NCI-H2227 (cell line): ENCODE data around the gene AHNAK2.

Experiments
- DNase-seq: peaks from one replicate; lab custom pipeline; 2025; ENCODE audit not compliant: unreplicated experiment; lab: John Stamatoyannopoulos, UW

AHNAK2 gene

DNA sequence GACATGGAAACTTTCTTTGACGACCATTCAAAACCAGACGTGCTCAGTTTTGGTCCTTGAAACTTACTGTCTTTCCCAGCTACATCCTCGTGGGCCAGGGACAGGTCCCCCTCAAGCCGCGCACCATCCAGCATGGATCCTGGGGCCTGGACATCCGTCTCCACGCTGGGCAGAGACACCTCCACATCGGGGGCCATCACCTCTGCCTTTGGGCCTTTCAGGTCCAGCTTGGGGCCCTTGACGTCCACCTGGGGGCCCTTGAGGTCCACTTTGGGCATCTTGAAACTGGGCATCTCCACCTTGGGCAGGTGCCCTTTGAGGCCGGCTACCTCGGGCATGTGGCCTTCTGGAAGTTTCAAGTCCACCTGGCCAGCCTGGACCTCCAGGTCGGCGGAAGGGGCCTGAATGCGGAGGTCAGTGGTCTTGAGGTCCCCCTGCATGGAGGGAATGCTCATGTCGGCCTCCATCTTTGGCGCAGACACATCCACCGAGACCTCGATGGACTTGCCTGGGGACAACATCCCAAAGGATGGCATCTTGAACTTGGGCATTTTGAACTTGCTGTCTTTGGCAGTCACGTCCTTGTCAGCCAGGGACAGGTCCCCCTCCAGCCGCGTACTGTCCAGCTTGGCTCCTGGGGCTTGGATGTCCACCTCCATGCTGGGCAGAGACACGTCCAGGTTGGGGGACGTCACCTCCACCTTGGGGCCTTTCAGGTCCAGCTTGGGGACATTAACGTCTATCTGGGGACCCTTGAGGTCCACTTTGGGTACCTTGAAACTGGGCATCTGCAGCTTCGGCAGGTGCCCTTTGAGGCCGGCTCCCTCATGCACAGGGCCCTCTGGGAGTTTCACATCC lies 36.4 kb downstream of the AHNAK2 start:
- DNase-seq = no peak

DNA sequence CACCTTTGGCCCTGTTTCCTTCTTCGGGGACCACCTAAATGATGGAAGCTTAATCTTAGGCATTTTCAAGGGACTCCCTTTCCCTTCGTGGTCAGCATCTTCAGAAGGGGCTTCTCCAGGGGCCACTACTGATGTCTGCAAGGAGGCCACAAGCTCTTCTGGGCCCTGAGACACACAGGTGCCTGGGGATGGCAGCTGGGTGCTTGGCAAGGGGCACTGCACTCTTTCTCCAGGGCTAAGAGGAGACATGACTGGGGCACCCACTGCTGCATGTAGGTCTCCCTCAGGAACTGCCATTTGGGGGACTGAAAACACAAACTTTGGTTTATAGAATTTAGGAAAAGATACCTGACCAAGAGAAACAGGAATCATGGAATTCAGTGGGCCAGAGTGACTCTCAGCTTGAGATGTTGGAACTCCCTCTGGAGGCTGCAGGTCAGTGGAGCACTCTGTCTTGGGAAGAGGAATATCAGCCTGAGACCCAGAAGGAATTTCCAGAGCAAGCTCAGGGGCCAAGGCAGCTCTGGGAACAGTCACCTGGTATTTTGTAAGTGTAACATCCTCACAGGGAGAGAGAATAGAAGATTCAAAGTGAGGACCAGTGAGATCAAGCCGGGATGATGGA lies 37.5 kb downstream of the AHNAK2 start:
- no peak for DNase-seq

DNA sequence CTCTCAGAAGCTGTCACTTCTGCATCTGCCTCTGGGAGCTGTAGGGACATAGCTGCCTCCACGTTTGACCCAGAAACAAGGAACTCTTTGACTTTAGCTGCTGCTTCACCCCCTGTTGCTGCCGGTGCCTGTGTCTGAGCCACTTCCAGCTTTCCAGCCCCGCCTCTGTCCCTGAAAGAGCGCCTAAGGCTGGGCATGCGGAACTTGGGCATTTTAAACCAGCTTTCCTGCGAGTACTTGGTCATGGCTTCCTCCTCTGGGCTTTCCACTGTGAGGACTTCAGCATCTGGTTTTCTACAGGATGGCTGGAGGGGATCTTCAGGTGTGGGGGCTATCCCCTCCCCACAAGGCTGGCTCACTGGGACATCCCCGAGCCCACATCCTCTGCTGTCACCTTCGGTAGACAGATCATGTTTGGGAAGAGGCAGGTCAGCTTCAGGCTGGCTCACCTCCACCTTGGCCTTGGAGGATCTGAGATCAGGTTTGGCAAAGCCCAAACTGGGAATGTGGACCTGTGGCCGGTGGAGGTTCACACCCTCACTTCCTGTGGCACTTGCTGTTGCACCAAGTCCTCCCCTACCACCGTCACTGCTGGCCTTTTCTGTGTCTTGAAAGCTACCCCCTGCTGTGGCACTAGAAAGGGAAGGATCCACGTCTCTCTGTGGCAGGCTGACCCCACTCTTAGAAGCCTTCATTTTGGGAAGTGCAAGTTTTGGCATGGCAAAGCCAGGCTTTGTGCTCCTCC lies 38.3 kb downstream of the AHNAK2 start:
- DNase-seq = no peak

DNA sequence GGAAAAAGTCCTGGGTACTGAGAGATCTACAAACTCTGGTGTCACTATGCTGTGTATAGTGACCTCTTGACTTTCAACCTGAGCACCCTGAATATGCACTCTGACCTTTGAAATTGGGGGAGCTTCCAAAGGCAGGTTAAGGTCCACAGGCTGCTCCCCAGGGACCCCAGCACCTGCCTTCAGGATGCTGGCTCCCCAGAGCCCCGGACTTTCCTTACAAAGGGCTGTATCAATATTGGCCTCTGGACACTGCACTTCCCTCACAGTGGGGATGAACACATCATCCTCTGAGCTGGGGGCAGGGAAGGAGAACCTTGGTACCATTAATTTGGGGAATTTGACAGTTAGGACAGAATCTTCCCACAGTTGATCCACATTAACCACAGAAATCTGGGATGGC lies 39.2 kb downstream of the AHNAK2 start:
- no peak for DNase-seq

DNA sequence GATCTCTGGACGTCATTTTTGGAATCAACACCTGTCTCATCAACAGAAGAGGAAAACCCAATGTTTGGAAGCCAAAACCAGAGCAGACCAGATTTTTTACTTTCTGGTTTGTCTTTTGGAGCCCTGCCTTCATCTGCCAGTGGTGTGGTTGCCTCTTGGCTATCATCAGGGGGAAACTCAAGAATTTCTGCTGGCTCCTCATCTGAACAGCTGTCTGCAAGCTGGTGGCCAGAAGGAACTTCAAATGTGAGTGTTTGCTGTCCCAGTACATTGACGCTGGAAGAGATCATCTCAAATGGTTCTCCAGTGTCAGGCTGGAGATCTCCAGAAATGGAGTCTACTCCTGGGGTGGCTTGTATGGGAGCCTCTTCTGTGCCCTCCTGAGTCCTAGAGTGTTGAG lies 39.7 kb downstream of the AHNAK2 start:
- DNase-seq = no peak

DNA sequence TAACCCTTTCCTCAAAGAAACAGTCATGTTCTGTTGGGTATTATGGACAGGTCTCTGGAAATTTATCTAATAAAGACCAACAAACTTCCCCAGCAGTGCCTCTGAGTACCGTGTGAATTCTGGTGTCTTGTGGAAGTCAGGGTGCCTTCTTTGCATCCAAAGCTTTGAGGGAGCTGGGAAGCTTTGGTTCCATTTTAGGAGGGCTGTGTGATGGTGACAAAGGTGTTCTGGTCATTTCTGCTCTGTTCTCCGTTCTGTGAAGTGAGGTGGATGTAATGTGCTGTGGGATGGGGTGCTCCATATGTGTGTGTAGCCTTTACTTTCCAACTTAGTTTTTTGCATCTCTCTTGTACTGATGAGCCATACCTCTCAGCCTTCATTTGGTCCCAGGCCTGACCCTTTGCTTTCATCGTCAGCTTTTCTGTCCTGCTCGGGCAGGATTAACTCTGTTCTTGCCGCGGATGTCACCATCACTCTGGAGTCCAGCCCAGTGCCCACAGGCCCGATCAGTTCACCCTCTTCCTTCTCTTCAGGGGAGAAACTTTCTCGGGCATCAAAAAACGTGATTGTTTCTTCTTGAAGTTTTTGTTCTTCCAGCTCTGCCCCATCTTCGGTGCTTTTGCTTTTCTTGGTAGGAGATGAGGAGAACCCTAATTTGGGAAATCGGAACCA lies 40.3 kb downstream of the AHNAK2 start:
- no peak for DNase-seq

DNA sequence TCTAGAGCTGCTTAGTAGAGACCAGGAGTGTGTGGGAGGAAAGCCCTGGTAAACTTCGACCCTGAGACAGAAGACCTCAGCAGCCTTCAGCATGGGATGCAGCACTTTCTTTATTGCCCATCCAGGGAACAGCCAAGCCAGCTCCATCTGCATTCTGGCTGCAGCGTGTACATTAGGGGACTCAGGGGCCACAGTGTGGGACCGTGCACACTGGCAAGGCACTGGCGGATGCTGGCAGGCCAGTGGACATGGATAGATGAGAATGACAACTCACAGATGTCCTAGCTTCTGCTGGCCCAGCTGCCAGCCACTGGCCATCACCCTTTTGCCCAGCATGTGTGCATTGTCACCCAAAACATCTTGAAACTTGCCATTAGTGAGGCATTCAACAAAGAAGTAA lies 41.0 kb downstream of the AHNAK2 start:
- no peak for DNase-seq

DNA sequence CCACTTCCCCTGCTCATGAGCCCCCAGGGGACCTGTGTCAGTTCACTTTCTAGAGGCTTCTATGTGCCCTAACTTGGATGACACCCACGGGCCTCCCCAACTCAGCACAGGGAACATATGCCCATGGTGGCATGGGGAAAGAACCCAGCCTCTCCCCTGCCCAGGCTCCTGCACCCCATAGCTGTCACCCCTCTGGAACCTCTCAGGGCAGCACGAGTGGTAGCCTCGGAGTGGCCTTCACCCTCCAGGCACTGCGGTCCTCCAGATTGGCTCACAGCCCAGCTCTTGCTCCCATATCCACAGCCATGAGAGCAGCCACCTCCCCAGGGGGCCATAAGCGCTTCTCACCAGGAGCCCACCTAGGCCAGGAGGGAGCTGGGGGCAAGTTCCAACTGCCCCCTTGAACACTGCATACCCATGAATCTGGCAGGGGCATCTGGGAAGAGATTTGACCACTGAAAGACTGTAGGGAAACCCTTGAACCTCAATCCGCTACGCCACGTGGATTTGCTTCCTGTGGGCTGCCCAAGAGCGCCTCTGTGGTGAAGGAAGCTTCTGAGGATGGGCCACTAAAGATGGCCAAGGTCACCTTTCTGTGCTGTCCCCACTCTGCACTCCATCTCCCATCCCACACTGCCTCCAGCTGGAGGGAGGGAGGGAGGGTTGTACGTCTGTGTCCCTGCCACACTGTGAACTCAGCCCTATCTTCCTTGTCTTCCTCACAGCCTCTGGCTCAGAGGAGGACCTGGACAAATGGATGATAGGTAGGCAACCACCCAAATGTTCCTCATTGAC lies 41.6 kb downstream of the AHNAK2 start:
- no peak for DNase-seq

DNA sequence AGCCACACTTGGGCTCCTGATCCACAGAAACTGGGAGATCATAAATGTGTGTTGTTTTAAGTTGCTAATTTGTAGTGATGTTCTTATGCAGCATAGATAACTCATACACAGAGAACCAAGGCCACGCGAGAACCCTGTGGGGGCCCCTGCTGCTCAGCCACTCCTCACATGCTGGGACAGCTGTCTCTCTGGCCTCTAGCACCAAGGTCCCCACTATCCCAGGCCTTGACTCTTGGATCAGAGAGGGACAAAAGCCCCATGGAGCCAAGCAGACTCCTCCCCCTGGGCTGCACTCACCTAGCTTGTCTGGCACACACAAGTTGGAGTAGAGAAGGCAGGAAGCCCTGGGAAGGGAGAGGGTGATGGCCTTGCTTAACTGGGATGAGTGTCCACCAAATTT lies 42.2 kb downstream of the AHNAK2 start:
- DNase-seq = no peak

DNA sequence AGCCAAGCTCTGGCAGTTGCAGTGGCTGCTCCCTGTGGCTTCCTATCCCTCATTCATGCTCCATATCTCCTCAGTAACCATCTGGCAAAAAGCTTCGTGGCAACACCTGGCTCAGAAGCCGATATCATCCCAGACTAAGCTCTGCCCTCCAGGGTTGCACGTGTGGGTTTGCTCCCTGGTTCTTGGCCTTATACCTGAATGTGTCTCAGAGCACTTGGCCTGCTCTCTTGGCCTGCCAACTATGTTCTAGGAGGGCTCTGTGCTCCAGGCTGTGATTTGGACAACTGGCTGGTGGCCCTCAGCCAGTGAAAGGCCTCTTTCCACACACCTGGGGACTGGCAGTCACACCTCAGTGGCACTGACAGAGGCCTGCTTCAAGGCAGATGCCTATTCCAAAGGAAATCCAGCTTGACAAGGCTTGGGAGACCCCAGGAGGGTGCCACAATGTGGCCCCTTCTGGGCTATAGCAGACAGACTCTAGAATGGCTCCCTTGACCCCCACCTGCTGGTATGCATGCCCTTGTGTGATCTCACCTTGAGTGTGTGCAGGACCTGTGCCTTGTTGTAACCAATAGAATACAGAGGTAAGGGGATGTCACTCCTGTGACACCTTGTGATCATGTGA lies 43.0 kb downstream of the AHNAK2 start:
- no peak for DNase-seq

DNA sequence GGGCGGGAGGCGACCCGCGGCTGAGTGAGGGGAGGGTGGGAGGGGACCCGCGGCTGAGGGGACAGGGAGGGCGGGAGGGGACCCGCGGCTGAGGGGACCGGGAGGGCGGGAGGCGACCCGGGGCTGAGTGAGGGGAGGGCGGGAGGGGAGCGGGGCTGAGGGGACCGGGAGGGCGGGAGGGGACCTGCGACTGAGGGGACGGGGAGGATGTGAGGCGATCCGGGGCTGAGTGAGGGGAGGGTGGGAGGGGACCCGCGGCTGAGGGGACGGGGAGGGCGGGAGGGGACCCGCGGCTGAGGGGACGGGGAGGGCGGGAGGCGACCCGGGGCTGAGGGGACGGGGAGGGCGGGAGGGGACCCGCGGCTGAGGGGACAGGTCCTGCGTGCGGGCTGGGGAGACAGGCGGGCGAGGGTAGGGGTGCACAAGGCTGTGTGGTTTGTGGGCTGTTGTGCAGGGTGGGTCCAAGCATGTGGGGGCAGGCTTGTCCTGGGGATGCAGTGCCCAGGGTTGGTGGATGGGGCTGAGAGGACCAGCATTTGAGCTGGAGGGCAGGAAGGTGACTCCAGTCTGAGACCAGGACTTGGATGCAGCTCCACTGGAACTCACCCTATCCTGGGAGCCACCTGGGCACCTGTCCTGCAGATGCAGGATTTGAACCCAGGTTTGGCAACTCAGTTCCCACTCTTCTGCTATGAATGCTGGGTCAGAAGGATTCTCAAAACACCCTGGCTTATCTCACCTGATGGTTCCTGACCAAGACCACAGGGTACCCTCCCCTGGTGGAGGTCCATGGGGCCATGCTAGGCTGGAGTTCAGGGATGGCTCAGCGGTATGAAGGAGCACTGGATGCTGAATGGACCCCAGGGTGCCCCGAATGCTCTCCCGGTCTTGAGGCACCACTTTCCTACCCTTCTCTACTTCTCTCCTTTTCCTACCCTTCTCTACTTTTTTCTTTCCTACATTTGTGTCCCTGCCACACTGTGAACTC lies 44.1 kb downstream of the AHNAK2 start:
- DNase-seq = no peak

DNA sequence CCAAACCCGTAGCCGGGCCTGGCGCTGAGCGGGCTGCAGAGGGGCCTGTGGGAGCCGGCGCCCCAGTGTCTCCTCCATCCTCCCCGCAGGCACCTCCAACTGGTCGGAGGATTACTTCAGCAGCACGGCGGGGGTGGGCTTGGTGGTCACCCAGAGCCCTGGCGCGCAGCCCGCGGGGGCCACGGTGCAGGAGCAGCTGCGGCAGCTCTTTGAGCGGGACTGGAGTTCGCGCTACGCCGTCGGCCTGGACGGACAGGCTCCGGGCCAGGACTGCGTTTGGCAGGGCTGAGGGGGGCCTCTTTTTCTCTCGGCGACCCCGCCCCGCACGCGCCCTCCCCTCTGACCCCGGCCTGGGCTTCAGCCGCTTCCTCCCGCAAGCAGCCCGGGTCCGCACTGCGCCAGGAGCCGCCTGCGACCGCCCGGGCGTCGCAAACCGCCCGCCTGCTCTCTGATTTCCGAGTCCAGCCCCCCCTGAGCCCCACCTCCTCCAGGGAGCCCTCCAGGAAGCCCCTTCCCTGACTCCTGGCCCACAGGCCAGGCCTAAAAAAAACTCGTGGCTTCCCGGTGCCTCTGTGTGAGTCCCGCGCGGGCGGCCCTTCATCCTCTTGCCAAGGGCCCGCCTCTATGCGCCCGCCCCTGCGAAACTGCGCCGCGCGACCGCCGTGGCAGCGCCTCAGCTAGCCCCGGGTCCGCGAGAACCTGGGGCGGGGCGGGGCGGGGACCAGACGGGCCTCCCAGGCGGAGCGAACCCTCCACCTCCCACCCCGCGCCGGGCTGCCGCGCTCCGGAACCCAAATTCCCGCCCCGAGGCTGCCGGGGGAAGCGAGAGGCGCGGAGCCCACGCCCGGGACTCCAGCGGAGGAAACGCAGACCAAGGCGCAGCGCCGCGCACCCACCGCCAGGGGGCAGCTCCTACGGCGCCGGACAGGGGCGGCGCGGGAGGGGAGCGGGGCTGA lies 45.2 kb downstream of the AHNAK2 start:
- DNase-seq = peak; percentile 94

DNA sequence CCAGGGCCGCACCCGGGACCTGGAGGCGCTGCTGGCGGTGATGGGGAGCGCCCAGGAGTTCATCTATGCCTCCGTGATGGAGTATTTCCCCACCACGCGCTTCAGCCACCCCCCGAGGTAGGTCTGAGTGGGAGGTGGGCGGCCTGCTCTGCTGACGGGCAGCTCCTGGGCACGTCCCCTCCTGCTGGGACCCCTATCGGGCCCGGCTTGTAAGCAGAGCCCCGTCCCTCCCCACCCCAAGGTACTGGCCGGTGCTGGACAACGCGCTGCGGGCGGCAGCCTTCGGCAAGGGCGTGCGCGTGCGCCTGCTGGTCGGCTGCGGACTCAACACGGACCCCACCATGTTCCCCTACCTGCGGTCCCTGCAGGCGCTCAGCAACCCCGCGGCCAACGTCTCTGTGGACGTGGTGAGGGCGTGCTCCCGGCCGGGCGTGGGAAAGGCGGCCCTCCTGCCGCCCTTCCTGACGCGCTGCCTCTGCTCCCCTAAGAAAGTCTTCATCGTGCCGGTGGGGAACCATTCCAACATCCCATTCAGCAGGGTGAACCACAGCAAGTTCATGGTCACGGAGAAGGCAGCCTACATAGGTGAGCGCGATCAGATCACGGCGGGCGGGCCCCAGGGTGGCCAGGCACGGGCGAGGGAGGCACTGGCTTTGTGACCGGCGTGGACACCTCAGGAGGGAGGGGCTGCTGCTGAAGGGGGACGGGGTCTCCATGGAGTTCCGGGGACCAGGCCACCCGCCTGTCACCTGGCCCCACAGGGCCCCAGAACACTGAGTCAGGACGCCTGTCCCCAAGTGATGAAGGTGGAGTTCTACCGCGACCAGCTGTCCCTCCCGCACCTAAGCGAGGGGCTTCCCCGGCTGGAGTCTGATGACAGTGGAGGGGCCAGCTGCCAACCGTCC lies 46.2 kb downstream of the AHNAK2 start:
- no peak for DNase-seq

DNA sequence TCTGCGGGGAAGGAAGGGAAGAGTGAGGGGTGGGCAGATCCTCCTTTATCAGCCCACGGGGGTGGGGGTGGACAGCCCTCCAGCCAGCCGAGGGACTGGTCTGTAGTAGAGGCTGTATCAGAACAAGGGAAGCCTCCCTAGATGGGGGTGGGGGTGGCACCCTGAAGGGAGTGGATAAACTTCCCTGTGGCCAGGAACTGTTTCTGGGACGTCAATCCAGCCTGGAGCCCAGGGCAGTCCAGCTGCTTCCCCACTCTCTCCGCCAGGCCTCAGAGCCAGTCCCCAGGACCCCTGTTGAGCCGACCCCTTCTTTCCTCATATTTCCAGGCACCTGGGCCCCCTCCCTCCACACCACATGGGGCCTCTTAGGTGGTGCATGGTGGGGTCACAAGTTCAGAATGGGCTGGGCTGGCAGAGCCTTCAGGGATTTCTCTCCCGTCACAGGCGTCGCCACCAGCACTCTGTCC lies 46.8 kb downstream of the AHNAK2 start:
- no peak for DNase-seq

DNA sequence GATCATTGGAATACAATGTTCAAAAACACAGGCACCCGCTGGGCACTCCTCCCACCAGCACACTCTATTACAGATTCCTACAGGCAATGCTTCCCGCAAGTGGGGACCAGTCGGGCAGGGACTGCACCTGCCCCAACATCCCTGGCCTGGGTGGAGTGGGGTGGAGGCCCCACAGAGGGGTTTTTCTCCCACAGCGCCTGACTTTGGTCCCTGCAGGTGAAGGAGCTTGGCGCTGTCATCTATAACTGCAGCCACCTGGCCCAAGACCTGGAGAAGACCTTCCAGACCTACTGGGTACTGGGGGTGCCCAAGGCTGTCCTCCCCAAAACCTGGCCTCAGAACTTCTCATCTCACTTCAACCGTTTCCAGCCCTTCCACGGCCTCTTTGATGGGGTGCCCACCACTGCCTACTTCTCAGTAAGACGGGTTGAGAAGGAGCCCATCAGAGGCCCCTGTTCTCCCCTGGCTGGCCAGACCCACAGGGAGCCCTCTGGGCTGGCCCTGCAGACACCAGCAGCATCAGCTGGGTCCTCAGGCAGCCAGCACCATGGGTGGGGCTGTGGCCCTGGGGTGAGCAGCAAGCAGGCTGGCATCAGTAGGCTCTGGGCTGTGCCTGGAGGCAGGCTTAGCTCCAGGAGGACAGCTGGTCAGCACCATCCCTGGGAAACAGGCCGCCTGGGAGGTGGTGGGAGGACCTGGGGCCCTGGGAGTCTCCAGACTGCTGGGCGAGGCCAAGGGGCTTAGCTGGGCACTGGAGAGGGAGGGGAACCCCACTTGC lies 47.5 kb downstream of the AHNAK2 start:
- DNase-seq = no peak
